ENCODE measurements around the gene SORBS2.

DNA sequence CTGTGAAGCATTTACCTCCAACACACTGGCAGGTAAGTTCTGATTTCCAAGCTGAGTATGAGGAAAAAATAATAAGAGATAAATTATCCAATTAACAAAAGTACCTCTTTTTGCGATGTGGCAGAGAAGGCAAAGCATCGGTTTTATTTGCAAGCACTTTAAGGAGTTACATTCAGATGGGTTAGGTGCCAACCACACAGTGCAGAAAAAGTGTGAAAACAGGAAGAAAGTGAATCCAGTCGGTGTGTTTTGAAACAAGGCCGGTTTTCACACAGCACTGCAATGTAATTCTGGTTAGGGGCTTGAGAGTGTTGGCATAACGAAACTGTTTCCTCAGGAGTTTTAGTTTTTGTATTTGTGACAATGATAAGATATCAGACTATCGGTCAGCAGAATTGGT lies 145.8 kb downstream of the SORBS2 start:
- TF ChIP-seq, protein P1, sequence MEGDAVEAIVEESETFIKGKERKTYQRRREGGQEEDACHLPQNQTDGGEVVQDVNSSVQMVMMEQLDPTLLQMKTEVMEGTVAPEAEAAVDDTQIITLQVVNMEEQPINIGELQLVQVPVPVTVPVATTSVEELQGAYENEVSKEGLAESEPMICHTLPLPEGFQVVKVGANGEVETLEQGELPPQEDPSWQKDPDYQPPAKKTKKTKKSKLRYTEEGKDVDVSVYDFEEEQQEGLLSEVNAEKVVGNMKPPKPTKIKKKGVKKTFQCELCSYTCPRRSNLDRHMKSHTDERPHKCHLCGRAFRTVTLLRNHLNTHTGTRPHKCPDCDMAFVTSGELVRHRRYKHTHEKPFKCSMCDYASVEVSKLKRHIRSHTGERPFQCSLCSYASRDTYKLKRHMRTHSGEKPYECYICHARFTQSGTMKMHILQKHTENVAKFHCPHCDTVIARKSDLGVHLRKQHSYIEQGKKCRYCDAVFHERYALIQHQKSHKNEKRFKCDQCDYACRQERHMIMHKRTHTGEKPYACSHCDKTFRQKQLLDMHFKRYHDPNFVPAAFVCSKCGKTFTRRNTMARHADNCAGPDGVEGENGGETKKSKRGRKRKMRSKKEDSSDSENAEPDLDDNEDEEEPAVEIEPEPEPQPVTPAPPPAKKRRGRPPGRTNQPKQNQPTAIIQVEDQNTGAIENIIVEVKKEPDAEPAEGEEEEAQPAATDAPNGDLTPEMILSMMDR (IDR thresholded peaks at IDR 0.05): no peak
- TF ChIP-seq EP300 (IDR thresholded peaks at IDR 0.05): no peak
- TF ChIP-seq POLR2A (IDR thresholded peaks at IDR 0.05): no peak

Data from tibial nerve (tissue), 4 donors.